Smooth muscle cell (in vitro differentiated cells): ENCODE measurements around the gene TSC1. TPM values are rescaled to one million over a fixed set of nuclear protein-coding genes. Genes with fewer than 3 reads are reported as not detected.

Source experiments
- DNase-seq: peaks from one replicate; lab custom pipeline; 2025; ENCODE audit not compliant: unreplicated experiment; lab: John Stamatoyannopoulos, UW
- H2AFZ ChIP-seq: fragments of 200-600 bp; sonication (generic); 2 replicates; pipeline ENCODE4 v1.6.0; 2016; ENCODE audit warnings: antibody characterized with exemption, low read depth, mild to moderate bottlenecking
- H3F3A ChIP-seq: fragments of 200-600 bp; sonication (generic); 2 replicates; pipeline ENCODE4 v1.6.0; 2017; ENCODE audit warnings: antibody characterized with exemption, low read depth
- H3K27ac ChIP-seq: fragments of 200-600 bp; sonication (generic); 2 replicates; pipeline ENCODE4 v1.5.1; 2016; ENCODE audit warnings: low read depth, mild to moderate bottlenecking
- H3K27me3 ChIP-seq: fragments of 200-600 bp; sonication (generic); 2 replicates; pipeline ENCODE4 v1.6.1; 2016; ENCODE audit warnings: low read depth, mild to moderate bottlenecking
- H3K36me3 ChIP-seq: fragments of 200-600 bp; sonication (generic); 2 replicates; pipeline ENCODE4 v1.5.1; 2016; ENCODE audit warnings: low read depth
- H3K4me1 ChIP-seq: fragments of 200-600 bp; sonication (generic); 2 replicates; pipeline ENCODE4 v1.5.1; 2016; ENCODE audit warnings: low read depth
- H3K4me2 ChIP-seq: fragments of 200-600 bp; sonication (generic); 2 replicates; pipeline ENCODE4 v1.6.0; 2016; ENCODE audit warnings: mild to moderate bottlenecking
- H3K4me3 ChIP-seq: fragments of 200-600 bp; sonication (generic); 2 replicates; pipeline ENCODE4 v1.5.1; 2016; ENCODE audit warnings: mild to moderate bottlenecking
- H3K79me2 ChIP-seq: fragments of 200-600 bp; sonication (generic); 2 replicates; pipeline ENCODE4 v1.6.0; 2016; ENCODE audit warnings: low read depth, mild to moderate bottlenecking
- H3K9ac ChIP-seq: fragments of 200-600 bp; sonication (generic); 2 replicates; pipeline ENCODE4 v1.6.0; 2016; ENCODE audit warnings: low read depth
- H3K9me3 ChIP-seq: fragments of 200-600 bp; sonication (generic); replicated peaks from 2 replicates; pipeline ENCODE4 v1.5.1; 2016; ENCODE audit warnings: low read depth
- H4K20me1 ChIP-seq: fragments of 200-600 bp; sonication (generic); 2 replicates; pipeline ENCODE4 v1.6.0; 2016; ENCODE audit warnings: low read depth
- WGBS: methylation state at CpG from one replicate; pipeline ENCODE4 v1.1.7; 2016; ENCODE audit warnings: low lambda C conversion rate; 5-methylcytosine and 5-hydroxymethylcytosine counted together
- polyA plus RNA-seq: library from polyadenylated mRNA; unstranded; fragments of >200 nt; fragmentation: Nextera tagmentation; extraction: Ambion mirVana; gene quantifications from 2 replicates; pipeline ENCODE4 v1.2.1, GENCODE V29; 2016
- total RNA-seq: library from RNA; depleted of rRNA; stranded (reverse); fragments of >200 nt; gene quantifications from 2 replicates; pipeline ENCODE4 v1.2.3, GENCODE V29; 2014
- TF ChIP-seq, protein P1 (sequence below): fragments of 200-600 bp; sonication (generic); IDR thresholded peaks from 2 replicates; pipeline ENCODE4 v1.5.1; 2017; ENCODE audit warnings: borderline replicate concordance, mild to moderate bottlenecking, antibody characterized with exemption; ENCODE audit not compliant: insufficient read depth, poor library complexity, severe bottlenecking

Gene TSC1
- total and polyA plus RNA-seq, 2 experiments from 2014 or later: 17.4 to 48.9 TPM

DNA sequence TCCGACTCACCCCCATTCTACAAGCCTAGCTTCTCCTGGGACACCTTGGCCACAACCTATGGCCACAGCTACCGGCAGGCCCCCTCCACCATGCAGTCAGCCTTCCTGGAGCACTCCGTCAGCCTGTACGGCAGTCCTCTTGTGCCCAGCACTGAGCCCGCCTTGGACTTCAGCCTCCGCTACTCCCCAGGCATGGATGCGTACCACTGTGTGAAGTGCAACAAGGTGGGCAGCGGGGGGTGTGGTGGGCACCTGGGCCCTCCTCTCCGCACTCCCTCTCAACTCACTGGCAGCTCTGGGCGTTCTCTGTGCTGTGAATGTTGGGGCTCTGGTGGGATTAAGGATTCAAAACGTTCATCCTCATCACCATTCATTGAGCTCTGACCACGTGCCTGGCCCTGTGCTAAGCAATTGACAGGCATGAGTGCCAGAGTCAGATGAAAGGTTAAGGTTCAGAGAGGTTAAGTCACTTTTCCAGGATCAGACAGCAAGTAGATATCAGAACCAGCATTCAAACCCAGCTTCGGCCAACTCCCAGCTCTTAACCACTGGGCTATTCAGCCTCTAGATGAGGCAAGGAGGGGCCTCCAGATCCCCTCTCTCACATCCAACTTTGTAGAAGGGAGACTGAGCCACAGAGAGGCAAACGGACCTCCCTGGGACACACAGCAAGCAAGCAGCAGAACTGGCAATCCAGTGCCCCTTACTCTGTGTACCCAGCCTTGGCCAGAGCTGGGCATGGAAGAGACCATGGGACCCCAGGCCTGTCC lies 44.0 kb upstream of the TSC1 start:
- WGBS: 90% methylated on average over 14 of the region's 14 CpGs
- Histone ChIP-seq H3F3A (no peaks in the 10 kb centered on the region), H3K9ac (no peak overlapping the region), H4K20me1 (no peaks in the 10 kb centered on the region), H3K4me3 (no peak overlapping the region), H3K79me2 (no peaks in the 10 kb centered on the region), H3K4me2 (no peak overlapping the region), H3K36me3 (no peaks in the 10 kb centered on the region), H2AFZ (no peak overlapping the region), H3K9me3 (no peaks in the 10 kb centered on the region), H3K4me1 (no peaks in the 10 kb centered on the region), H3K27me3 (no peaks in the 10 kb centered on the region), H3K27ac (no peak overlapping the region)
- DNase-seq: no peak
- TF ChIP-seq, protein P1, sequence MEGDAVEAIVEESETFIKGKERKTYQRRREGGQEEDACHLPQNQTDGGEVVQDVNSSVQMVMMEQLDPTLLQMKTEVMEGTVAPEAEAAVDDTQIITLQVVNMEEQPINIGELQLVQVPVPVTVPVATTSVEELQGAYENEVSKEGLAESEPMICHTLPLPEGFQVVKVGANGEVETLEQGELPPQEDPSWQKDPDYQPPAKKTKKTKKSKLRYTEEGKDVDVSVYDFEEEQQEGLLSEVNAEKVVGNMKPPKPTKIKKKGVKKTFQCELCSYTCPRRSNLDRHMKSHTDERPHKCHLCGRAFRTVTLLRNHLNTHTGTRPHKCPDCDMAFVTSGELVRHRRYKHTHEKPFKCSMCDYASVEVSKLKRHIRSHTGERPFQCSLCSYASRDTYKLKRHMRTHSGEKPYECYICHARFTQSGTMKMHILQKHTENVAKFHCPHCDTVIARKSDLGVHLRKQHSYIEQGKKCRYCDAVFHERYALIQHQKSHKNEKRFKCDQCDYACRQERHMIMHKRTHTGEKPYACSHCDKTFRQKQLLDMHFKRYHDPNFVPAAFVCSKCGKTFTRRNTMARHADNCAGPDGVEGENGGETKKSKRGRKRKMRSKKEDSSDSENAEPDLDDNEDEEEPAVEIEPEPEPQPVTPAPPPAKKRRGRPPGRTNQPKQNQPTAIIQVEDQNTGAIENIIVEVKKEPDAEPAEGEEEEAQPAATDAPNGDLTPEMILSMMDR: no peak

GRCh38 chr9:132986640-132987620 lies 42.5 kb upstream of the TSC1 start:
- H3K79me2 ChIP-seq: no peaks in the 10 kb centered on the region
- H3K4me1 ChIP-seq: no peaks in the 10 kb centered on the region
- H3K4me3 ChIP-seq: no peak overlapping the region
- no peak overlapping the region for H3K9ac ChIP-seq
- H3K4me2 ChIP-seq: no peak overlapping the region
- no peaks in the 10 kb centered on the region for H4K20me1 ChIP-seq
- DNase-seq: no peak
- H2AFZ ChIP-seq: no peak overlapping the region
- H3K27ac ChIP-seq: no peak overlapping the region
- H3K27me3 ChIP-seq: no peaks in the 10 kb centered on the region
- TF ChIP-seq, protein P1: no peak
- 81% methylated on average over 26 of the region's 26 CpGs for WGBS
- no peaks in the 10 kb centered on the region for H3K36me3 ChIP-seq
- H3F3A ChIP-seq: no peaks in the 10 kb centered on the region
- no peaks in the 10 kb centered on the region for H3K9me3 ChIP-seq

DNA sequence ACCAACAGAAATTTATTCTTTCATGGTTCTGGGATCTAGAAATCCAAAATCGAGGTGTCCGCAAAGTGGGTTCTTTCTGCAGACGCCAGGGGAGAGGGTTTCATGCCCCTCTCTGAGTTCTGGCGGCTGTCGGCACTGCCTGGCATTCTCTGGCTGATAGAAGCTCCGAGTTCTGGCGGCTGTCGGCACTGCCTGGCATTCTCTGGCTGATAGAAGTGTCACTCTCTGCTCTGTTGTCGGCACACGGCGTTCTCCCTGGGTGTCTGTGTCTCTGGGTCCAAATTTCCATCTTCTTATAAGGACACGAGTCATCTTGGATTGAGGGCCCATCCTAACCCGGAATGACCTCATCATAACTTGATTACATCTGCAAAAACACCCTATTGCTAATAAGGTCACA lies 41.7 kb upstream of the TSC1 start:
- H3K4me1 ChIP-seq: no peaks in the 10 kb centered on the region
- TF ChIP-seq, protein P1: no peak
- H3K9me3 ChIP-seq: no peaks in the 10 kb centered on the region
- H3F3A ChIP-seq: no peaks in the 10 kb centered on the region
- H2AFZ ChIP-seq: no peak overlapping the region
- H3K27ac ChIP-seq: no peak overlapping the region
- WGBS: 89% methylated on average over 13 of the region's 13 CpGs
- no peak overlapping the region for H3K4me3 ChIP-seq
- H4K20me1 ChIP-seq: no peaks in the 10 kb centered on the region
- no peak overlapping the region for H3K4me2 ChIP-seq
- H3K9ac ChIP-seq: no peak overlapping the region
- H3K27me3 ChIP-seq: peaks cover 1% of the 10 kb centered on the region
- H3K36me3 ChIP-seq: no peaks in the 10 kb centered on the region
- DNase-seq: no peak
- no peaks in the 10 kb centered on the region for H3K79me2 ChIP-seq
